Mesenchymal stem cell (in vitro differentiated cells and primary cell): ENCODE data around the gene TMEM117.

Experiments
- DNase-seq: peaks from one replicate; pipeline ENCODE4 v3.0.0-alpha.2; 2013
- H2AFZ ChIP-seq: one replicate; pipeline ENCODE4 v1.6.1; 2013; ENCODE audit warnings: low read depth, mild to moderate bottlenecking, control low read depth, inconsistent platforms, low read length, moderate library complexity
- H2AK5ac ChIP-seq: 2 replicates; pipeline ENCODE4 v1.6.1; 2013; ENCODE audit warnings: low read length, moderate library complexity, mild to moderate bottlenecking, inconsistent platforms; ENCODE audit not compliant: severe bottlenecking
- H2BK120ac ChIP-seq: one replicate; pipeline ENCODE4 v1.6.1; 2013; ENCODE audit warnings: low read depth, mild to moderate bottlenecking, inconsistent platforms, low read length, moderate library complexity
- H2BK12ac ChIP-seq, 2 experiments: one replicate each; pipeline ENCODE4 v1.6.1; 2013; ENCODE audit warnings: inconsistent platforms in 2 of 2, low read length in 2 of 2, mild to moderate bottlenecking in 2 of 2, moderate library complexity in 2 of 2, control low read depth in 1 of 2
- H2BK15ac ChIP-seq: one replicate; pipeline ENCODE4 v1.6.1; 2013; ENCODE audit warnings: mild to moderate bottlenecking, low read depth, inconsistent platforms; ENCODE audit not compliant: poor library complexity, severe bottlenecking
- H2BK5ac ChIP-seq: 2 replicates; pipeline ENCODE4 v1.6.1; 2013; ENCODE audit warnings: low read depth, mild to moderate bottlenecking, low read length, control low read depth, inconsistent platforms; ENCODE audit not compliant: poor library complexity, severe bottlenecking
- H3K14ac ChIP-seq, 2 experiments: one replicate each; pipeline ENCODE4 v1.6.1; 2013; ENCODE audit warnings: inconsistent platforms in 2 of 2, low read length in 2 of 2, control low read depth in 1 of 2, mild to moderate bottlenecking in 1 of 2, moderate library complexity in 1 of 2
- H3K18ac ChIP-seq, 2 experiments: one replicate each; pipeline ENCODE4 v1.6.1; 2013; ENCODE audit warnings: inconsistent platforms in 2 of 2, low read length in 2 of 2, control low read depth in 1 of 2, low read depth in 1 of 2, mild to moderate bottlenecking in 1 of 2
- H3K23ac ChIP-seq, 2 experiments: one replicate each; pipeline ENCODE4 v1.6.1; 2013; ENCODE audit warnings: inconsistent platforms in 2 of 2, low read length in 2 of 2, mild to moderate bottlenecking in 2 of 2, moderate library complexity in 2 of 2, control low read depth in 1 of 2
- H3K27ac ChIP-seq: 2 replicates; pipeline ENCODE4 v1.5.1; 2013; ENCODE audit warnings: mild to moderate bottlenecking, moderate library complexity, low read length, control low read depth, inconsistent platforms; ENCODE audit not compliant: poor library complexity, severe bottlenecking
- H3K27me3 ChIP-seq, 2 experiments: 2 replicates each; pipeline versions ENCODE4 v1.6.1 to v1.7.0; 2013; ENCODE audit warnings: low read length in 2 of 2, mild to moderate bottlenecking in 2 of 2, moderate library complexity in 2 of 2, control low read depth in 1 of 2, inconsistent platforms in 1 of 2; ENCODE audit not compliant: control insufficient read depth in 1 of 2, insufficient read depth in 1 of 2
- H3K36me3 ChIP-seq, 2 experiments: 2 replicates each; pipeline versions ENCODE4 v1.6.1 to v1.7.0; 2013; ENCODE audit warnings: low read length in 2 of 2, control low read depth in 1 of 2, inconsistent platforms in 1 of 2, low read depth in 1 of 2, mild to moderate bottlenecking in 1 of 2; ENCODE audit not compliant: insufficient read depth in 2 of 2, control insufficient read depth in 1 of 2
- H3K4ac ChIP-seq, 2 experiments: one replicate each; pipeline ENCODE4 v1.6.1; 2013; ENCODE audit warnings: inconsistent platforms in 2 of 2, low read length in 2 of 2, mild to moderate bottlenecking in 2 of 2, moderate library complexity in 2 of 2, control low read depth in 1 of 2, low read depth in 1 of 2
- H3K4me1 ChIP-seq: 2 replicates; pipeline ENCODE4 v1.6.1; 2013; ENCODE audit warnings: low read depth, low read length, control low read depth; ENCODE audit not compliant: control insufficient read depth, insufficient read depth
- H3K4me2 ChIP-seq: 2 replicates; pipeline ENCODE4 v1.6.1; 2013; ENCODE audit warnings: low read length, mild to moderate bottlenecking, inconsistent platforms; ENCODE audit not compliant: poor library complexity, severe bottlenecking
- H3K4me3 ChIP-seq, 2 experiments: 2 replicates each; pipeline versions ENCODE4 v1.5.1 to v1.7.0; 2013; ENCODE audit warnings: low read length in 2 of 2, mild to moderate bottlenecking in 2 of 2, control low read depth in 1 of 2, low read depth in 1 of 2; ENCODE audit not compliant: insufficient read depth in 1 of 2
- H3K79me1 ChIP-seq: replicated peaks from 2 replicates; pipeline ENCODE4 v1.6.1; 2013; ENCODE audit warnings: mild to moderate bottlenecking, control low read depth, low read length, inconsistent platforms; ENCODE audit not compliant: poor library complexity, severe bottlenecking
- H3K9ac ChIP-seq: 2 replicates; pipeline ENCODE4 v1.7.0; 2013; ENCODE audit warnings: mild to moderate bottlenecking, low read length, moderate library complexity
- H3K9me3 ChIP-seq: 2 replicates; pipeline ENCODE4 v1.7.0; 2013; ENCODE audit warnings: mild to moderate bottlenecking, low read length; ENCODE audit not compliant: control insufficient read depth
- H4K8ac ChIP-seq: one replicate; pipeline ENCODE4 v1.6.1; 2013; ENCODE audit warnings: inconsistent platforms, mild to moderate bottlenecking, low read length, moderate library complexity
- H4K91ac ChIP-seq: one replicate; pipeline ENCODE4 v1.6.1; 2013; ENCODE audit warnings: mild to moderate bottlenecking, low read length, inconsistent platforms
- WGBS: methylation state at CpG from one replicate; pipeline ENCODE4 v1.1.7; 2013; ENCODE audit warnings: mixed read lengths; 5-methylcytosine and 5-hydroxymethylcytosine counted together

TMEM117 gene

GRCh38 chr12:43957732-43958372 is 122.0 kb downstream of the TMEM117 start:
- H3K9me3 ChIP-seq: no peaks in the 10 kb centered on the region
- no peak overlapping the region for H2BK12ac ChIP-seq
- H3K27ac ChIP-seq: no peak overlapping the region
- H3K36me3 ChIP-seq: no peaks in the 10 kb centered on the region
- no peaks in the 10 kb centered on the region for H3K4me1 ChIP-seq
- no peak overlapping the region for H4K91ac ChIP-seq
- 3% methylated on average over 1 of the region's 2 CpGs for WGBS
- H3K27me3 ChIP-seq: no peaks in the 10 kb centered on the region
- no peak overlapping the region for H2AK5ac ChIP-seq
- no peak overlapping the region for H3K4me3 ChIP-seq
- no peak overlapping the region for H2BK120ac ChIP-seq
- peak overlapping the region; percentile 46 for H3K9ac ChIP-seq
- H3K79me1 ChIP-seq: no peaks in the 10 kb centered on the region
- no peak overlapping the region for H3K23ac ChIP-seq
- DNase-seq: peak; percentile 57
- H2AFZ ChIP-seq: no peak overlapping the region
- no peak overlapping the region for H2BK5ac ChIP-seq
- no peak overlapping the region for H2BK15ac ChIP-seq
- H3K4ac ChIP-seq: no peak overlapping the region
- H4K8ac ChIP-seq: no peak overlapping the region
- no peak overlapping the region for H3K4me2 ChIP-seq
- no peak overlapping the region for H3K18ac ChIP-seq
- no peak overlapping the region for H3K14ac ChIP-seq

GRCh38 chr12:43964033-43964432 is 128.2 kb downstream of the TMEM117 start:
- Histone ChIP-seq H3K36me3 (no peaks in the 10 kb centered on the region), H3K27ac (no peak overlapping the region), H3K4me3 (no peak overlapping the region), H3K14ac (no peak overlapping the region), H2BK120ac (no peak overlapping the region), H4K91ac (no peak overlapping the region), H3K9ac (no peak overlapping the region), H3K27me3 (no peaks in the 10 kb centered on the region), H3K9me3 (no peaks in the 10 kb centered on the region), H3K4me2 (no peak overlapping the region), H3K4me1 (no peaks in the 10 kb centered on the region), H2BK5ac (no peak overlapping the region), H2BK15ac (no peak overlapping the region), H3K23ac (no peak overlapping the region), H3K18ac (no peak overlapping the region), H4K8ac (no peak overlapping the region), H2BK12ac (no peak overlapping the region), H3K4ac (no peak overlapping the region), H2AK5ac (no peak overlapping the region), H3K79me1 (no peaks in the 10 kb centered on the region), H2AFZ (no peak overlapping the region)
- DNase-seq: no peak
- 67% methylated on average over 1 of the region's 2 CpGs for WGBS

- H2AK5ac ChIP-seq: no peak overlapping the region
- H2BK5ac ChIP-seq: no peak overlapping the region
- no peak for DNase-seq
- H3K23ac ChIP-seq: no peak overlapping the region
- H3K4me2 ChIP-seq: no peak overlapping the region
- H3K9ac ChIP-seq: peak overlapping the region; percentile 63
- no peak overlapping the region for H3K14ac ChIP-seq
- no peak overlapping the region for H3K4ac ChIP-seq
- no peak overlapping the region for H2BK120ac ChIP-seq
- H3K79me1 ChIP-seq: no peaks in the 10 kb centered on the region
- no peak overlapping the region for H4K8ac ChIP-seq
- H3K4me3 ChIP-seq: peak overlapping the region in 1 of 2 experiments; percentile 23
- H3K27me3 ChIP-seq: no peaks in the 10 kb centered on the region
- 91% methylated on average over 2 of the region's 3 CpGs for WGBS
- H2AFZ ChIP-seq: no peak overlapping the region
- H3K27ac ChIP-seq: no peak overlapping the region
- no peak overlapping the region for H2BK15ac ChIP-seq
- H3K9me3 ChIP-seq: no peaks in the 10 kb centered on the region
- no peak overlapping the region for H2BK12ac ChIP-seq
- no peaks in the 10 kb centered on the region for H3K4me1 ChIP-seq
- H4K91ac ChIP-seq: no peak overlapping the region
- no peak overlapping the region for H3K18ac ChIP-seq
- no peaks in the 10 kb centered on the region for H3K36me3 ChIP-seq
Observed at GRCh38 chr12:43964961-43965360, 129.1 kb downstream of the TMEM117 start.

GRCh38 chr12:43965899-43966298 is 130.0 kb downstream of the TMEM117 start:
- Histone ChIP-seq H2BK15ac (no peak overlapping the region), H3K79me1 (no peaks in the 10 kb centered on the region), H4K91ac (no peak overlapping the region), H4K8ac (no peak overlapping the region), H3K4ac (no peak overlapping the region), H2BK5ac (no peak overlapping the region), H3K27ac (no peak overlapping the region), H3K23ac (no peak overlapping the region), H3K4me2 (no peak overlapping the region), H3K18ac (no peak overlapping the region), H3K27me3 (no peaks in the 10 kb centered on the region), H3K4me1 (no peaks in the 10 kb centered on the region), H2BK120ac (no peak overlapping the region), H2BK12ac (no peak overlapping the region), H3K4me3 (no peak overlapping the region), H2AFZ (no peak overlapping the region), H2AK5ac (no peak overlapping the region), H3K14ac (no peak overlapping the region), H3K9me3 (no peaks in the 10 kb centered on the region), H3K36me3 (no peaks in the 10 kb centered on the region), H3K9ac (no peak overlapping the region)
- no peak for DNase-seq
- 72% methylated on average over 3 of the region's 3 CpGs for WGBS
